Measurements from ENCODE around the gene ITGB6. TPM values are rescaled to one million over a fixed set of nuclear protein-coding genes. Genes with fewer than 3 reads are reported as not detected.

Gene ITGB6
- total RNA-seq, 4 donors from 2014 or later: 0.59 to 1.5 TPM; not detected in 2

Other genes with a start within 250 kb of the ITGB6 start
- gene PLA2R1, start 137.7 kb downstream of the ITGB6 start, total RNA-seq: 10 to 100 TPM; 24.1 to 36.2 (median 24.9) TPM

Data from uterus (tissue), 4 donors.